Hepatocyte (in vitro differentiated cells): ENCODE data around the gene RTTN.

Experiments used
- CTCF ChIP-seq: fragments of 200-600 bp; sonication (generic); IDR thresholded peaks from 2 replicates; pipeline ENCODE4 v1.5.1; 2016; ENCODE audit warnings: antibody characterized with exemption, mild to moderate bottlenecking; ENCODE audit not compliant: poor library complexity
- EZH2phosphoT487 ChIP-seq: fragments of 200-600 bp; sonication (generic); IDR thresholded peaks from one replicate; pipeline ENCODE4 v1.6.1; 2018; ENCODE audit warnings: antibody characterized with exemption, mild to moderate bottlenecking, low read depth, moderate library complexity; ENCODE audit not compliant: unreplicated experiment, severe bottlenecking

GRCh38 chr18:70116949-70117348, 88.5 kb downstream of the RTTN start:
- TF ChIP-seq CTCF, result no peak
- no peak for TF ChIP-seq EZH2phosphoT487
